Mesendoderm (in vitro differentiated cells): Measurements from ENCODE around the gene GNAQ.

Experiments used
- DNase-seq: peaks from one replicate; pipeline ENCODE4 v3.0.0; 2013
- H2AK5ac ChIP-seq: 2 replicates; pipeline ENCODE4 v1.6.1; 2013; ENCODE audit warnings: low read length, inconsistent platforms
- H2BK120ac ChIP-seq: 2 replicates; pipeline ENCODE4 v1.6.1; 2013; ENCODE audit warnings: low read depth, mild to moderate bottlenecking, low read length, moderate library complexity, mixed read lengths
- H2BK15ac ChIP-seq: replicated peaks from 2 replicates; pipeline ENCODE4 v1.6.1; 2013; ENCODE audit warnings: low read depth, mild to moderate bottlenecking, moderate library complexity
- H2BK5ac ChIP-seq: 2 replicates; pipeline ENCODE4 v1.6.1; 2013; ENCODE audit warnings: low read length, inconsistent platforms
- H3K18ac ChIP-seq: 2 replicates; pipeline ENCODE4 v1.6.1; 2013; ENCODE audit warnings: mild to moderate bottlenecking, low read length, mixed read lengths
- H3K23ac ChIP-seq: one replicate; pipeline ENCODE4 v1.6.1; 2013; ENCODE audit warnings: low read length
- H3K27ac ChIP-seq: 2 replicates; pipeline ENCODE4 v1.5.1; 2013; ENCODE audit warnings: low read depth, mild to moderate bottlenecking, inconsistent platforms, low read length, moderate library complexity
- H3K27me3 ChIP-seq: 2 replicates; pipeline ENCODE4 v1.6.1; 2013; ENCODE audit warnings: low read length, control low read depth, mild to moderate bottlenecking, inconsistent platforms; ENCODE audit not compliant: insufficient read depth, poor library complexity
- H3K36me3 ChIP-seq: 2 replicates; pipeline ENCODE4 v1.6.1; 2013; ENCODE audit warnings: low read length, inconsistent platforms; ENCODE audit not compliant: control insufficient read depth, insufficient read depth
- H3K4ac ChIP-seq: one replicate; pipeline ENCODE4 v1.6.1; 2013; ENCODE audit warnings: low read depth, mild to moderate bottlenecking, low read length, moderate library complexity
- H3K4me1 ChIP-seq: 2 replicates; pipeline ENCODE4 v1.6.1; 2013; ENCODE audit warnings: low read depth, low read length, inconsistent platforms; ENCODE audit not compliant: control insufficient read depth
- H3K4me2 ChIP-seq: 2 replicates; pipeline ENCODE4 v1.6.1; 2013; ENCODE audit warnings: low read length
- H3K4me3 ChIP-seq: 2 replicates; pipeline ENCODE4 v1.5.1; 2013; ENCODE audit warnings: mild to moderate bottlenecking, low read length
- H3K56ac ChIP-seq: one replicate; pipeline ENCODE4 v1.6.1; 2013; ENCODE audit warnings: low read length
- H3K79me1 ChIP-seq: 2 replicates; pipeline ENCODE4 v1.6.1; 2013; ENCODE audit warnings: low read length, inconsistent platforms
- H3K79me2 ChIP-seq: 2 replicates; pipeline ENCODE4 v1.6.1; 2013; ENCODE audit warnings: mild to moderate bottlenecking, low read length; ENCODE audit not compliant: control insufficient read depth, insufficient read depth
- H3K9ac ChIP-seq: 2 replicates; pipeline ENCODE4 v1.6.1; 2013; ENCODE audit warnings: low read length, inconsistent platforms
- H4K5ac ChIP-seq: one replicate; pipeline ENCODE4 v1.6.1; 2013; ENCODE audit warnings: low read length
- H4K8ac ChIP-seq: one replicate; pipeline ENCODE4 v1.6.1; 2013; ENCODE audit warnings: low read depth, mild to moderate bottlenecking, control low read depth, low read length, moderate library complexity
- WGBS: extraction: QIAGEN DNeasy Blood & Tissue Kit; methylation state at CpG from one replicate; pipeline ENCODE4 v1.1.7; 2013; ENCODE audit warnings: low lambda C conversion rate, missing lambda C conversion rate; ENCODE audit not compliant: insufficient coverage; ENCODE audit errors: extremely low coverage; 5-methylcytosine and 5-hydroxymethylcytosine counted together

The GNAQ gene

DNA sequence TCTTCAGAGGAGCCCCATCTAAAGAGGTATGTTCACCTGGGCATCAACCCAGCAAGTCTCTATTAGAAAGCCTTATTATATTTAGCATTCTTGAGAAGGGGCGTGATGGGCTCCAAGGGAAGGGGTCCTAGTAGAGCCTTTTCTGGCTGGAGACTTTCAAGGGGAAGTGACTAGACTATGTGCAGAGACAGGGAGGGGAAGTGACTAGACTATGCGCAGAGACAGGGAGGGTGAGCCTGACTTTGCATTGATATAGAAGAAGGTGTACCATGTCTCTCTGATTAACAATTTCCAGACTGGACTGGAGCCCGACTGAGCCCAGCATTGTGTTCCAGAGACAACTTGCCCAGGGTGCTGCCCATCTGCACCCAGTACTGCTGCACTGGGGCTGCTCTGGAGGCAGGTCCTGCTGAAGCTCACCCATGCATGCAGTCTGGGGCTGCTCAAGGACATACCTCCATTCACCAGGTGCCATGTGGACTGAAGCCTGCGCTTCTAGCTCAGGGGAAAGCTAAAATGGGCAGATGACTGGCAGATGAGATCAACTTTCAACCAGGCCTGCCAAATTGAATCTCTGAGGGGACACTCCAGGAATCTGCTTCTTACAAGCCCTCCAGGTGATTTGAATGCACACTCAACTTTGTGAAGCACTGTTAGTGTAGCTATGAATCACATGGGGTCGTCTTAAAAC lies 300.5 kb downstream of the GNAQ start:
- H2BK5ac ChIP-seq: no peak overlapping the region
- no peaks in the 10 kb centered on the region for H3K27me3 ChIP-seq
- H2BK120ac ChIP-seq: no peak overlapping the region
- H3K56ac ChIP-seq: no peak overlapping the region
- no peak overlapping the region for H3K18ac ChIP-seq
- H3K4me2 ChIP-seq: no peak overlapping the region
- H3K9ac ChIP-seq: no peak overlapping the region
- H4K5ac ChIP-seq: no peak overlapping the region
- no peaks in the 10 kb centered on the region for H3K36me3 ChIP-seq
- H3K4me1 ChIP-seq: peaks cover 4% of the 10 kb centered on the region
- no peak overlapping the region for H2BK15ac ChIP-seq
- WGBS: no CpG with 5 or more reads among the region's 5 CpGs
- H3K23ac ChIP-seq: no peak overlapping the region
- H3K4ac ChIP-seq: no peak overlapping the region
- no peak overlapping the region for H2AK5ac ChIP-seq
- H3K27ac ChIP-seq: no peak overlapping the region
- DNase-seq: no peak
- no peak overlapping the region for H3K4me3 ChIP-seq
- no peaks in the 10 kb centered on the region for H3K79me2 ChIP-seq
- H4K8ac ChIP-seq: no peak overlapping the region
- H3K79me1 ChIP-seq: no peaks in the 10 kb centered on the region

- H3K9ac ChIP-seq: no peak overlapping the region
- H2BK5ac ChIP-seq: no peak overlapping the region
- H3K23ac ChIP-seq: no peak overlapping the region
- H2BK15ac ChIP-seq: no peak overlapping the region
- no peaks in the 10 kb centered on the region for H3K36me3 ChIP-seq
- H3K27ac ChIP-seq: no peak overlapping the region
- H3K79me2 ChIP-seq: no peaks in the 10 kb centered on the region
- no peak overlapping the region for H2BK120ac ChIP-seq
- no peak overlapping the region for H2AK5ac ChIP-seq
- no peak overlapping the region for H3K18ac ChIP-seq
- H3K79me1 ChIP-seq: no peaks in the 10 kb centered on the region
- no peak overlapping the region for H4K8ac ChIP-seq
- H3K4me3 ChIP-seq: no peak overlapping the region
- no peak overlapping the region for H4K5ac ChIP-seq
- no peak overlapping the region for H3K4me2 ChIP-seq
- no peaks in the 10 kb centered on the region for H3K4me1 ChIP-seq
- H3K56ac ChIP-seq: no peak overlapping the region
- no peak overlapping the region for H3K4ac ChIP-seq
- no CpG with 5 or more reads among the region's 1 CpG for WGBS
- no peak for DNase-seq
- H3K27me3 ChIP-seq: no peaks in the 10 kb centered on the region
Observed at GRCh38 chr9:77729177-77729576, 302.4 kb downstream of the GNAQ start.

- H2BK15ac ChIP-seq: no peak overlapping the region
Observed at GRCh38 chr9:77726814-77727213, 304.8 kb downstream of the GNAQ start.

GRCh38 chr9:77726289-77726688 lies 305.3 kb downstream of the GNAQ start:
- no peak for DNase-seq
- Histone ChIP-seq H2BK15ac (no peak overlapping the region), H3K4me3 (no peak overlapping the region), H3K4me2 (no peak overlapping the region), H3K36me3 (no peaks in the 10 kb centered on the region), H3K9ac (no peak overlapping the region), H2AK5ac (no peak overlapping the region), H4K5ac (no peak overlapping the region), H3K56ac (no peak overlapping the region), H3K23ac (no peak overlapping the region), H2BK120ac (no peak overlapping the region), H2BK5ac (no peak overlapping the region), H4K8ac (no peak overlapping the region), H3K79me1 (no peaks in the 10 kb centered on the region), H3K79me2 (no peaks in the 10 kb centered on the region), H3K27ac (no peak overlapping the region), H3K4ac (no peak overlapping the region), H3K18ac (no peak overlapping the region), H3K27me3 (no peaks in the 10 kb centered on the region), H3K4me1 (no peaks in the 10 kb centered on the region)

More at GRCh38 chr9:77726814-77727213, 304.8 kb downstream of the GNAQ start:
- Histone ChIP-seq H3K4ac (no peak overlapping the region), H3K27me3 (no peaks in the 10 kb centered on the region), H3K9ac (no peak overlapping the region), H2BK120ac (no peak overlapping the region), H3K36me3 (no peaks in the 10 kb centered on the region), H3K23ac (no peak overlapping the region), H3K56ac (no peak overlapping the region), H3K79me2 (no peaks in the 10 kb centered on the region), H3K79me1 (no peaks in the 10 kb centered on the region), H3K4me3 (no peak overlapping the region), H2BK5ac (no peak overlapping the region), H3K18ac (no peak overlapping the region), H3K27ac (no peak overlapping the region), H2AK5ac (no peak overlapping the region), H3K4me2 (no peak overlapping the region), H3K4me1 (no peaks in the 10 kb centered on the region), H4K5ac (no peak overlapping the region), H4K8ac (no peak overlapping the region)
- no CpG with 5 or more reads among the region's 1 CpG for WGBS
- no peak for DNase-seq

DNA sequence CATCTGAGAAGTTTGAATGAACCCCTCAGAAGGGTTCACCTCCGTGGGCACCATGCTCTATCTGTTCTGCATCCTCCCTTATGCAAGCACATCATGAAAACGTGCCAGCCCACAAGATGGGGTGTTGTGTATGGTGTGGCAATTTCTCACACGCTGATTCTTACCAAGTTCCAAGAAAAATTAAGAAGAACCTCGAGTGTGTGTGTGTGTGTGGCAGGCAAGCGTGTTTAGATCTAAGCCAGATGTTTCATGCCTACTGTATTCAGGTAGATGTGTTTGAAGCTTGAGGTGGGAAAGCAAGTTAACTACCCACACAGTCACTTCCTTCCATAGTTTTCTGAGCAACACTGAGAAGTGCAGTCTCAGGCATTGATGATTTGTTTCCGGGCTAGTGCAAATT lies 305.8 kb downstream of the GNAQ start:
- H3K79me2 ChIP-seq: no peaks in the 10 kb centered on the region
- no peak overlapping the region for H3K4me3 ChIP-seq
- no peak overlapping the region for H3K23ac ChIP-seq
- H4K5ac ChIP-seq: no peak overlapping the region
- no peak overlapping the region for H3K4me2 ChIP-seq
- no peaks in the 10 kb centered on the region for H3K4me1 ChIP-seq
- no CpG with 5 or more reads among the region's 6 CpGs for WGBS
- no peak overlapping the region for H2BK5ac ChIP-seq
- H3K79me1 ChIP-seq: no peaks in the 10 kb centered on the region
- H3K9ac ChIP-seq: no peak overlapping the region
- no peak for DNase-seq
- H2BK15ac ChIP-seq: no peak overlapping the region
- H4K8ac ChIP-seq: no peak overlapping the region
- H3K56ac ChIP-seq: no peak overlapping the region
- no peak overlapping the region for H3K4ac ChIP-seq
- H3K36me3 ChIP-seq: no peaks in the 10 kb centered on the region
- no peak overlapping the region for H3K18ac ChIP-seq
- no peaks in the 10 kb centered on the region for H3K27me3 ChIP-seq
- H2AK5ac ChIP-seq: no peak overlapping the region
- no peak overlapping the region for H3K27ac ChIP-seq
- H2BK120ac ChIP-seq: no peak overlapping the region

- no peak overlapping the region for H3K4me3 ChIP-seq
- no peaks in the 10 kb centered on the region for H3K79me2 ChIP-seq
- no peak overlapping the region for H3K23ac ChIP-seq
- H4K5ac ChIP-seq: no peak overlapping the region
- H3K18ac ChIP-seq: no peak overlapping the region
- no peak overlapping the region for H4K8ac ChIP-seq
- no CpG with 5 or more reads among the region's 2 CpGs for WGBS
- H3K27me3 ChIP-seq: no peaks in the 10 kb centered on the region
- no peak overlapping the region for H3K56ac ChIP-seq
- H3K4ac ChIP-seq: no peak overlapping the region
- no peak overlapping the region for H2BK120ac ChIP-seq
- no peak overlapping the region for H3K9ac ChIP-seq
- H3K4me2 ChIP-seq: no peak overlapping the region
- no peak overlapping the region for H2AK5ac ChIP-seq
- no peak overlapping the region for H2BK5ac ChIP-seq
- H3K79me1 ChIP-seq: no peaks in the 10 kb centered on the region
- no peak overlapping the region for H3K27ac ChIP-seq
- H3K4me1 ChIP-seq: no peaks in the 10 kb centered on the region
- no peaks in the 10 kb centered on the region for H3K36me3 ChIP-seq
- no peak overlapping the region for H2BK15ac ChIP-seq
- no peak for DNase-seq
Observed at GRCh38 chr9:77725046-77725694, 306.4 kb downstream of the GNAQ start.
